HG02678 (cell line): ENCODE measurements around the gene OR8A1.

Experiments
- ATAC-seq: cut with Tn5 transposase; IDR thresholded peaks from one replicate; pipeline ENCODE4 v1.9.1; 2021; ENCODE audit warnings: mild to moderate bottlenecking, moderate library complexity; ENCODE audit not compliant: unreplicated experiment

OR8A1 gene

DNA sequence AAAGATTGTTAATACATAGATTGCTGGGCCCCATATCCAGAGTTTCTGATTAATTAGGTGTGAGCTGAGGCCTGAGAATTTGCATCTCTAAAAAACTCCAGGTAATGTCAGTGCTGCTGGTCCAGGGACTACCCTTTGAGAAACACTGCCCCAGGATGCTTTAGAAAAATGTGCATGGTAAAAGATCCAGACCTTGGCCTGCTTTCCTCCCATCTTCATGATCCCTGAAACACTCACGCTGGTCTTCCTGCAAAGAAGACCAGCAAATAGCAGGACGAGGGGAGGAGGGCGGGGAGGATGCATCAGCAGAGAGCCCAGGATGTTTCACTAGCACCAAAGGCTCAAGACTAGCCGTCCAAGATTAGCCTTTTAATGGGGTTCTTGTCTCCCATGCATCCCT, at the start of gene OR8A1:
TSS of gene OR8A1 (plus strand) at position 301 of the 400 bp plus-strand sequence. CDS start 123 bp downstream, outside the sequence.
- ATAC-seq, result no peak

- ATAC-seq, result no peak
These were observed 49.3 kb upstream of the OR8A1 start for GRCh38 chr11:124520550-124520854.

- ATAC-seq, result no peak
These were observed 36.2 kb upstream of the OR8A1 start for GRCh38 chr11:124533626-124534025.

GRCh38 chr11:124534051-124534450, 35.7 kb upstream of the OR8A1 start:
- no peak for ATAC-seq

DNA sequence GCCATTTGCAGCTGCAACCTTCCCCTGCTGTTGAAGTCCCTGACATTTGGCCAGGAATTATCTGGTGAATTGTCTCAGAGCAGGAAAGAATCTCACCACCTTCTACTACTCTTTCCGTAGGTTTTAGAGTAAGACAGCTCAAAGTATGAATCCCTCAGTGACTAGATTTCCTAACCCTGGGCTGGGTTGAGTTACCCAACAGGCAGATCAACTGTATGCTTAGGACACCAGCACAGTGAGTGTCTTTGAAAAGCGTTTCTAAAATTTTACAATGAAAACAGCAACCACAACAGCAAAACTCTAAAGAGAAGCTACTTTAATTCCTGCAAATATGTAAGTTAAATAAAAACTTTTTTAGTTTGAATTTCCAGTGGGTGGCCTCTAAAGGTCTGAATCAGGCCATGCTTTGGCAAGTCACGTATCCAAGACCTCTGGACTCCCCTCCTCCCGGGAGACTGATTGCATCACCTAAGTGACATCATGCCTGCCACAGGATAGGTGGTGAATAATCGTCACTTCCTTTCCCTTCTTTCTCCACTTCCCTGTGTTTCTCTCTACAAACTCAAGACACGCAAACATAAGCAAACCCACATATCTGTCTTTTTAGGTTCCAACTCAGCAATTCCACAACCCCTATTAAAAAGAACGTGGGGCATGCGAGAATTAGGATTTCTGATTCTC, 34.1 kb upstream of the OR8A1 start:
- no peak for ATAC-seq

- ATAC-seq, result no peak
These were observed 33.3 kb upstream of the OR8A1 start for GRCh38 chr11:124536520-124536919.

DNA sequence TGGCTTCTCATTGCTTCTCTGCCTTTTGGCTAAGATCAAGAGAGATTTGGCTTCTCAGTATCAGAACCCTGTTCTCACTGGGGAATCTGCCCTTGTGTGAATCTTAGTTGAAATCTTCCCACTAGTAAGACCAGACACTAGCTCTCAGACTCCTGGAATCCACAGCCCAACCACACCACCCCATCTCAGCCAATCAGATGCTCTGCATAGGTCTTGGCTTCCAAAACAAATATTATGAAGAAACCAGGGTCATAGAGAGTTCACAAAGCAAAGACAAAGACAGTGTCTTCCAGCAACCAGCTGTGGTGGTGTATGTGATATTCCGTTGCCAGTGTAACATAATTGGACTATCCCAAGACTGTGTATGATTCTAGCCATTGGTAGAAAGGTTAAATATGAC, 31.8 kb upstream of the OR8A1 start:
- no peak for ATAC-seq

- no peak for ATAC-seq
These were observed 28.6 kb upstream of the OR8A1 start for GRCh38 chr11:124541204-124541603.

DNA sequence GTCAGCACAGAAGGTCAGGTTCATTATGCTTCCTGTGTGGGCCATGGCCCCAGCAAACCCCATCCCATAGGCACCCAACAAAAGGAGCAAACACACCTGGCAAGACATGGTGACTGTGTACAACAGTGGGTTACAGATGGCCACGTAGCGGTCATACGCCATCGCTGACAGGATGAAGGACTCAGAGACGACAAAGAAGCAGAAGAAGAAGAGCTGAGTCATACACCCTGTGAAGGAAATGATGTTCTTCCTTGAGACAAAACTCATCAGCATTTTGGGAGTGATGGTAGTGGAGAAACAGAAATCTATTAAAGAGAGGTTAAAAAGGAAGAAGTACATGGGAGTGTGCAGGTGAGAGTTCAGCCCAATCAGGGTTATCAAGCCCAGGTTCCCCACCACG, 26.7 kb upstream of the OR8A1 start:
- no peak for ATAC-seq

DNA sequence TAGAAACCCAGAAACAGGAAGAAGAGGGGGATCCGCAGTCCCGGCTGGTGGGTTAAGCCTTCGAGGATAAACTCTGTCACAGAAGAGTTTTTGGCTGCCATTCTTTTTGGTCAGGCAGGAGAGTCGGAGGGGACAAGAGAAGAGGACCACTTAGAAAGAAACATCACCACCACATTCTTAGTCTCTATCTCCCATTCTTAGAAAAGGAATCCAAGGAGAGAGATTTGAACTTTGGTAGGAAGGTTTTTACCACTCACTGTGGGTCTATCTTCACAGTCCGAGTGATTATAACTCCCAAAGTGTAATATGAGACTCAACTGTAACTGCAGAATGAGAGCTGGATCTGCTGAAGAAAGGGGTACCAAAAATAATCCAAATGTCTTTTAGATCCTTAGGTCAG, 26.2 kb upstream of the OR8A1 start, which contains the start of gene OR8B12:
TSS of gene OR8B12 (minus strand) at position 101 of the 400 bp plus-strand sequence. CDS start at position 101, 0 bp downstream.
- no peak for ATAC-seq

GRCh38 chr11:124551189-124551588, 18.6 kb upstream of the OR8A1 start:
- ATAC-seq, result no peak

- no peak for ATAC-seq
These were observed 17.8 kb upstream of the OR8A1 start for GRCh38 chr11:124551987-124552386.

- ATAC-seq, result no peak
These were observed 13.0 kb upstream of the OR8A1 start for GRCh38 chr11:124556828-124557227.

DNA sequence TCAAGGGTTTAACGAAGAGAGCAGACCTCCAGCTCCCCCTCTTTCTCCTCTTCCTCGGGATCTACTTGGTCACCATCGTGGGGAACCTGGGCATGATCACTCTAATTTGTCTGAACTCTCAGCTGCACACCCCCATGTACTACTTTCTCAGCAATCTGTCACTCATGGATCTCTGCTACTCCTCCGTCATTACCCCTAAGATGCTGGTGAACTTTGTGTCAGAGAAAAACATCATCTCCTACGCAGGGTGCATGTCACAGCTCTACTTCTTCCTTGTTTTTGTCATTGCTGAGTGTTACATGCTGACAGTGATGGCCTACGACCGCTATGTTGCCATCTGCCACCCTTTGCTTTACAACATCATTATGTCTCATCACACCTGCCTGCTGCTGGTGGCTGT, 363 bp downstream of the OR8A1 start:
- ATAC-seq, result no peak

- ATAC-seq, result no peak
These were observed 8.1 kb downstream of the OR8A1 start for GRCh38 chr11:124577716-124578427.

- no peak for ATAC-seq
These were observed 9.0 kb downstream of the OR8A1 start for GRCh38 chr11:124578761-124579160.

DNA sequence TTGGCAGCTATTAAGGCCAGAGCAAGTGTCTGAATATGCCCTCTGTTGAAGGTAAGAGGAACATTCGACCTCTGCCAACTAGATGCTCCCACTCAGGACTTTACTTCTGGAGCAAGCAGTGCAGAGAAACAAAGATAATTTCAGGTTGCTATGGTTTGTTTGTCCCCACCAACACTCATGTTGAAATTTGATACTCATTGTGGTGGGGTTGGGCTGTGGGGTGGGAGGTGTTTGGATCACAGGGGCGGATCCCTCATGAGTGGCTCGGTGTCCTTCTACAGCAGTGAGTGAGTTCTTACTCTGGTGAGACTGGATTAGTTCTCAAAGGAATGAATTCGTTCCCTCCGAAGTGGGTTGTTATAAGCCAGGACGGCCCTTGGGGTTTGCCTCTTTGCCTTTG, 12.0 kb downstream of the OR8A1 start:
- no peak for ATAC-seq

GRCh38 chr11:124582565-124582964, 12.8 kb downstream of the OR8A1 start:
- no peak for ATAC-seq

DNA sequence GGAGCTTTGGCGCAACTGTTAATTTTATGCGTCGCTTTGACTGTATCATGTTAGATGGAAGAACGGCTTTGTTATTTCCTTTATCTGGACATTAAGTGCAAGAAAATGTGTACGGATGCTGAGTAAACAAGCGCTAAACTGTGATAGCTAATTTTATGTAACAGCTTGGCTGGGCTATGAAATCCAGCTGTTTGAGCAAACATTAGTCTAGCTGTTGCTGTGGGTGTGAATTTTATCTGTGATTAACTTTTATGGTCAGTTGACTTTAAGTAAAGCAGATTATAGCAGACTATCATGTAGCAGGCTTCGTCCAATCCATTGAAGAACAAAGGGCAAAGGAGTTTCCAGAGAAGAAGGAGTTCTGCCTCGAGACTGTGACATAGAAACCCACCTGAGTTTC, 14.0 kb downstream of the OR8A1 start:
- ATAC-seq, result no peak

GRCh38 chr11:124584681-124585372, 15.0 kb downstream of the OR8A1 start:
- ATAC-seq, result no peak

- ATAC-seq, result peak; percentile 55
These were observed 16.6 kb downstream of the OR8A1 start for GRCh38 chr11:124586238-124586860.

GRCh38 chr11:124591430-124591829, 21.6 kb downstream of the OR8A1 start:
- no peak for ATAC-seq
